Inflammatory macrophage treated with lipopolysaccharide for 4 hours (primary cell): ENCODE data around the gene FAM3B.
A peak's percentile ranks its signal among the peaks of the same experiment; 100 is the strongest.

ENCODE experiments used
- DNase-seq: peaks from one replicate; pipeline ENCODE4 v3.0.0-alpha.2; 2020

The FAM3B gene

GRCh38 chr21:41369105-41369919 lies 52.7 kb downstream of the FAM3B start:
- peak; percentile 36 for DNase-seq

GRCh38 chr21:41369920-41370839 lies 53.6 kb downstream of the FAM3B start:
- DNase-seq: no peak

- DNase-seq: no peak
Observed at GRCh38 chr21:41370840-41371684, 54.5 kb downstream of the FAM3B start.

DNA sequence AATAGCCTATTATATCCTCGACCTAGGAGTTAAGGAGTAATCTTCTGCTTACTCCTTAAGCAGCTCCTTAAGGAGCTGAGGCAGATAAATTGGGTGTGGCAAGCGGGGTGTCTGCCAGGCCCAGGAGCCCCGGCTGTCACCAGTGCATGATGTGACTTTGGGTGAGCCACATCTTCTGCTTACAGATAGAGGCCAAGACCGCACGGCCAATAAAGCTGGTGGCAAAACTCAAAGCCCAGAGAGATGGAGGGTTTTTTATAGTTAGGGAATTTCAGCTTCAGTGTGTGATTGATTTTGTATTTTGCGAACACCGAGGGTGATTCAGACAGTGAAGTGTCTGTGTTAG lies 55.1 kb downstream of the FAM3B start:
- no peak for DNase-seq

GRCh38 chr21:41373253-41373652 lies 56.7 kb downstream of the FAM3B start:
- DNase-seq: no peak

DNA sequence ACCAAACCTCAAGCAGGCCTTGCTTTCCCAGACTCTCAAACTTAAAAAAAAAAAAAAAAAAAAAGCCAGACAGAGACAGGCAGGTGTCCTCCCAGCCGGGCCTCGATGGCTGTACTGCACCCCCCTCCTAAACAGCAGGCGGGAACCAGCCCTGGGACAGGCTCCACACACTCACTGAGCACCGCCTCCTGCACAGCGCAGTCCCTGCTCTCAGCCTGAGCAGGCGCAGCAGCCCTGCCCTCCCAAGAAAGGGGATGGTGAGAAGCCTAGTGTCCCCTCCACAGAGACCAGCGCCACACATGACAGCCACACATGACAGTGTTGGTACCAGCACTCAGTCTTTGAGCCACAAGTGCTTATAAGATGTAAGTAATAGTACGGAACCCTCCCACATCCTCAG lies 57.2 kb downstream of the FAM3B start:
- no peak for DNase-seq

DNA sequence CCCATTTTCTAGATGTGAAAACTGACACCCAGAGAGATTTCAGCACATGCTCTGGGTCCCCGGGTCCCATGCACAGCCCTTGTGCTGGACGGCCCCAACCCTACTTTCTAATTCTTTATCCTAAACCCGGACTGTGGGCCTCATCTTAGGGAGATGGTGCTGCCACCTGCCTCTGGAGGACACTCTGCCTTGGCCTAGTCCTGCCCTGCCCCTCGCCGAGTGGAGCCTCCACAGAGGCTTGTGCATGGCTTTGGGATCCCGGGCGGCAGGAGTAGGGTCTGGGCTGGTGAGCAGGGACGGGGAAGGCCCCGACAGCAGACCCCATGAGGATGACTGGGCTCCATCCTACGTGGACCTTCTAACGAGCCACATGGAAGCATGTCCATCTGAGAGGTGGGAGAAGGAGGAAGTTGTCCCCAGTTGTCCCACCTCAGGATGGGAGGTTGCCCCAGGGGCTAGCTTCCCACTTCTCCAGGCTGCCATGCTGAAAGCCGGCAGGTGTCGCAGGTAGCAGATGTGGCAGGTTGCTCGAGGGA lies 57.6 kb downstream of the FAM3B start:
- no peak for DNase-seq

GRCh38 chr21:41374867-41375533 lies 58.4 kb downstream of the FAM3B start:
- DNase-seq: no peak

- no peak for DNase-seq
Observed at GRCh38 chr21:41375875-41376274, 59.3 kb downstream of the FAM3B start.

GRCh38 chr21:41377715-41378114 lies 61.1 kb downstream of the FAM3B start:
- no peak for DNase-seq

DNA sequence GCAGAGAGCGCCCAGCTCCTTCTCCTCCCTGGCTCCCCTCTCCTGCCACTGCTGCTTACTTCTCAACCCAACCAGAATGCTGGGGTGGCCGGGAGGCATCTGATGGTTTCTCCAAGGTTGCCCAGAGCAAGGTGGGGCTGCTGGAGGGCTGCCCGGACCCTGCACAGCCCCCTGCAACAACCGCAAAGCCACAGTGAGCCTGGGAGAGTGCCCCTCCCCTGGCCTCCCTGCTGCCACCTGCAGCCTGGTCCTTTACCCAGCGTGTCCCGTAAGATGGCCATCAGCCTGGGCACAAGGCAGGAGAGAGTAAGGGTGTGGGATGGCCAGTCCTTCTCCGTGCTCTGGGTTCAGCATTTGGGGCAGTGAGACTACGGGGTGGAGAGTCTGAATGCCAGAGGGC lies 62.2 kb downstream of the FAM3B start:
- no peak for DNase-seq

- DNase-seq: no peak
Observed at GRCh38 chr21:41379901-41380300, 63.3 kb downstream of the FAM3B start.

GRCh38 chr21:41381731-41382130 lies 65.1 kb downstream of the FAM3B start:
- DNase-seq: no peak

DNA sequence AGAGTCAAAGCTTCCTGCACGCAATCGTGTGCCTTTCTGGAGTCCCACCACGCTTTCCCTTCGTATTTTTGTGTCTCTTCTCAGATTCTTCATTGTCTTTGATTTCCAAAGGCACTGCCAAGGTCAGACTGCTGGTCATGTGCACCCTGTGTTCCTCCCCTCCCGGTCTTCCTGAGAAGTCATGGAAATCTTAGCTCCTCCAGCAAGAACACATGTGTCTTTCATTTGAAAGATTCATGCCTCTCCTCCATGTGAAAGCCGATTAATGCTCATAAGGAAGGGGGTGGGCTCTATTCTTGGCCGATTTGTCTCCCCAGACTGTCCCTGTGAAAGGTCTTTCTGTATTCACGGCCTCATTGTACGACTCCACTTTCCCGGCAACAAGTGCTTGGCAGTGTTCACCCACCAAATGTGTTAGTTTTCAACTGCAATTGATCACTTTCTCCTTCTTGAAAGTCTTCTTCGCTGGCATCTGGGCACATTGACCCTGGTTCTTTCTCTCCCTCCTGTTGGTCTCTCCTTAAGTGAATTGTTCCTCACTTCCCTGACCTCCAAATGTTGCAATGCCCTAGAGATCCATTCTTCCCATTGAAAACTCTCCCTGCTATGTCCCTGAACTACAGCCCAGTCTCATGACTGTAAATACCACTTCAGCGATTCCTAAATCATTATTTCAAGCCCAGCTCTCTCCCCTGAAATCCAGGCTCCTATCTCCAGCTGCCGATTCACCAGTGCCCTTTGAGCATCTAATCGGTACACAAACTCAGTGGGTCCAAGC lies 70.6 kb downstream of the FAM3B start:
- DNase-seq: no peak

DNA sequence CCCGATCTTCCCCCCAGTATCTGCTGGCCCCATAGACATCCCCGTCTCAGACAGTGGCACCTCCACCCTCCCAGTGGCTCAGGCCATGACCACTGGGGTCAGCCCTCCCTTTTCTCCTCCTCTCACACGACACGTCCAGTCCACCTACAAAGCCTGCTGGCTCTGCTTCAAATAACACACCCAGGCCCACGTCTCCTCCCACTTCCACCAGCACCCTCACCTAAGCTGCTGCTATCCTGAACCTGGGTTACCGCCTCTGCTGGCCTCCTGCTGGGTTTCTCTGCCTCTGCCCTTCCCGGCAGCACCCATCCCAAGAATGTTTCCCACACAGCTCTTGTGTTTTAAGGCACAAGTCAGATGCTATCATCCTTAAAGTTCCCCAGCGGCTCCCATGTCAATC lies 71.2 kb downstream of the FAM3B start:
- DNase-seq: no peak

- DNase-seq: no peak
Observed at GRCh38 chr21:41388259-41388658, 71.7 kb downstream of the FAM3B start.

DNA sequence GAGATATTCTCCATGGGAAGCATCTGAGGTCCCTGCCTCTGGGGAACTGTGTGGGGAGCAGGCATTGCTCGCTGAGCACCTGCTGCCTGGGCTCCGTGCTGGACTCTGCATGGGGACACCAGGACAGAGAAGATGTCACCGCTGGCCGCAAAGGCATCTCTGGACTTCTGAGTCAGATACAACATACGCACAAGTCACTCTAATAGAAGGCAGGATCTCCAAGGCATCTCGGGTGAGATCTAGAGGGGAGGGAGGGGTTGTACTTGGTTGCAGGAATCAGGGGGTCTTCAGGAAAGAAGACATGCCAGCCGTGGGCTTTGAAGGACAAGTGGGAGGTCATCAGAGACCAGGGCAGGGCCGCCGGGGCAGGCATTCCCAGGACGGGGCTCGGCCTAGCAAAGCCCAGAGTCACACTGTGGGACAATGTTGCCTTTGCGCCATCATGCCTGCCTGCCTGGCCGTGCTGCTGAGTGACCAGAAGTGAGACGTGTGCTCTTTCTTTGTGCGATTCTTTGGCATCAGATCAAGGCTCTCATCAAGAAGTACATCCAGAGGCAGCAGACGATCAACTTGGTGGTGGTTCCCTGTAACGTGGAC lies 73.5 kb downstream of the FAM3B start:
- no peak for DNase-seq

- DNase-seq: no peak
Observed at GRCh38 chr21:41393876-41394465, 77.4 kb downstream of the FAM3B start.

DNA sequence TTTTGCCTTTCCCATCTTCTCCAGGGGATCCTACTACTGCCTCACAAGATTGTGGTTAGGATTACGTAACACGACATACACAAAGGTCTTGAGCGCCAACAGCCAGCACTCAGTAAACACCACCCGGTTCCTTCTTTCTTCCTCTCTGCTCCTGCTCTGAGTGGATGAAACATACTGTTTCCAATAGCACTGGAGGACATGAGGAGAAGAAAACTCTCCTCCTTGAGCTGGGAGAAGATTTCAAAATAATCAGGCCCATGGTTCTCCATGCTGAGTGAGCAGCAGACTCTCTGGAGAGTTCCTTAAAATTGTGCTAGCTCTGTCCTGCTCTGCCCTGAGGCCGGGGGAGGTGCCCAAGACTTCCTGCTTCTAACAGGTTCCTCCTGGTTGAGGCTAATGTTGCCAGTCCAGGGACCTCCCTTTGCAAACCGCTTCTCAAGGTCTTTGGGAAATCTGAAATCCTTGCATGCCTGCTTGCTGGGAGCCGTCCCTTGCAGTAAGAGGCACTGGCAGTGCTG lies 80.0 kb downstream of the FAM3B start:
- peak; percentile 69 for DNase-seq

- DNase-seq: peak; percentile 63
Observed at GRCh38 chr21:41397471-41397891, 80.9 kb downstream of the FAM3B start.
